Stimulated activated CD8-positive, alpha-beta memory T cell treated with anti-CD3 and anti-CD28 coated beads, Interleukin-15, amount 100 ng/mL, for 24 hours (primary cell): Measurements from ENCODE around the gene IAH1.

Experiments used
- DNase-seq: peaks from one replicate; pipeline ENCODE4 v3.0.0-alpha.2; 2020; ENCODE audit warnings: low read depth

Gene IAH1, protein sequence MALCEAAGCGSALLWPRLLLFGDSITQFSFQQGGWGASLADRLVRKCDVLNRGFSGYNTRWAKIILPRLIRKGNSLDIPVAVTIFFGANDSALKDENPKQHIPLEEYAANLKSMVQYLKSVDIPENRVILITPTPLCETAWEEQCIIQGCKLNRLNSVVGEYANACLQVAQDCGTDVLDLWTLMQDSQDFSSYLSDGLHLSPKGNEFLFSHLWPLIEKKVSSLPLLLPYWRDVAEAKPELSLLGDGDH

DNA sequence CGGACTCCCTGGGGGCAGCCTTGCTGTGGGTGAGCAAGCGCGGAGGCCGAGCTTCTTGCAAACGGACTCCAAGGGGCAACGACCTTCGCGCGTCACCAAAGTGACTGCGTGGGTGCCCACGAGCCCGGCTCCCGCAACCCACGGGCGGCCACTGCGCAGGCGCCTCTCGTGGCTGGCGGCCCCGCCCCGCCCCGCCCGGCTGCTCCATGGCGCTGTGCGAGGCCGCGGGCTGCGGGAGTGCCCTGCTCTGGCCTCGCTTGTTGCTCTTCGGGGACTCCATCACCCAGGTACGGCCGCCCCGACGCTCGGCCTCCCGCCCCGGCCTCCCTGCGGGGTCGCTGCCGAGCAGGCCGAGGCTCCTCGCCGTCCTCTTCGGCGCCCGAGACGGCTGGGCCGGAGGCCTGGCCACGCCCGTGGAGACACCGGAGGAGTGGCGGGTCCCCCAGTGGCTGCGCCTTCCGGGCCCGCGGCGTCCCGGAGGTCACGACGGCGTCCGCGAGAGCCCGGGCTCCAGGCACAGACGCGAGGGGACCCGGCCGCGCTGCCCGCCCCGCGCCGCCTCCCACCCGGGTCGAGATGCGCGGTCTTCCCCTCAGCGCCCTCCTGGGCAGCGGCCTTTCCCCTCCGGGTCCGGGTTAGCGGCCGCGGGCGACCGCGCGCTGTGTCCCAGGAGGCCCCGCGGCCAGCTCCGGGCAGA, at the start of gene IAH1:
TSS of gene IAH1 (plus strand) at position 191 of the 697 bp plus-strand sequence. CDS start at position 207, 16 bp downstream.
- DNase-seq = peak; percentile 45

DNA sequence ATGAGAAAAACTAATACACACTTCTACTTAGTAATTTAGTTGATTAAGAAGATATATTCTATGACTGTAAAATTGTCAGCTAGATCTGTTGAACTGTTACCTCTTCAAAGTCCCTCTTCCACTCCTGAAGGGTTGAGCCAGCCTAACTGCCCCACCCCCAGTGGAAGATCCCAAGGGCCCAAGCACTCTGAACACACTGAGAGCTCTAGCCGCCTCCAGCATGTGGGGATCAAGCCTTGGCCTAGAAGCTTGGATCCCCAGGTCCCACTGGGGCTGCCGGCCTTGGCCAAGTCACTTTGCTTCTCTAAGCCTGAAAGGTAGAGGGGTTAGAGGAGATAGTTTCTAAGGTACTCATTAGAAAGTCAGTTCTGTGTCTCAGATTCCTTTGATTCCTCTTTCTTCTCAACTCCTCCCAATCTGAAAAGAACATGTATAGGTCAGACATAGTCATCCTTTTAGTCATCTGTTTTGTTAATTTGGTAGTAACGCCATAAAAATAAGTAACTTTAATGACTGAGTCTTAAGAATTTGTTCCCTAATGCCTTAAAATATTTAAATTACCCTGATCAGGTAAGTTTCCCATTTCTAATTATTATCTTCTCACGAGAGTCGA, 45.3 kb upstream of the IAH1 start:
- no peak for DNase-seq

DNA sequence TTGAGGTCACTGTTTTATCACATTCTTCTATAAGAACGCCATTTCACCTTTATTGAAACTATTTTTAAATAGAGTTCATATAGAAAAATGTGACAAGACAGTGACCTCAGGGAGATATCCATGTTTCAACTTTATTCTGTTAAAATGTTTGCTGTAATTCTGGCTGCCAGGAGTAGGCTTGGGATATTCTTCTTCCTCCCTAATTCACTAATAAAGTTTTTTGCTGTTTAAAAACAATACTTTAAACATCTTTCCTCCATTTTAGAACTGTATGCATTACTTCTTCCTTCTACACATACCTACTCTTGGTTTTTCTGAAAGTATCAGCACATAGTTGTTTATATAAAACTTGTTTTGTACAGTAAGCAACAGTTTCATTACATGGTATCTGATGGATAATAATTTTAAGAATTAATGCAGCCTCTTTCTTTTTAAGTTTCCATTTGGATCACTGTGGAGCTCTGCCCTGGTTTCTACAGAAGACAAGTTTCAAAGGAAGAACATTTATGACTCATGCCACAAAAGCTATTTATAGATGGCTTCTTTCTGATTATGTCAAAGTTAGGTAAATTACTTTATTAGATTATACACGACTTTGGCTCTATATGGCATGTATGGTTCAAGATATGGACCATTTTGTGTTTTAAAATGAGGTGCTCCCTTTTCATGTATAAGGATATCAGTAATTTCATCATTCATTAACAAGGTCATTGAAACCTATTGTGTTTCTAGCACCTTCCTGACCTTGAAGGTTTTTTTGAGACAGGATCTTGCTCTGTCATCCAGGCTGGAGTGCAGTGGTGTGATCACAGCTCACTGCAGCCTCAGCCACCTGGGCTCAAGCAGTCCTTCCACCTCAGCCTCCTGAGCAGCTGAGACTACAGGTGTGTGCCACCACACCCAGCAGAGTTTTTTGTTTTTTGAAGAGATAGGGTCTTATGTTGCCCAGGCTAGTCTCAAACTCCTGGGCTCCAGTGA, 43.7 kb upstream of the IAH1 start:
- DNase-seq = no peak

DNA sequence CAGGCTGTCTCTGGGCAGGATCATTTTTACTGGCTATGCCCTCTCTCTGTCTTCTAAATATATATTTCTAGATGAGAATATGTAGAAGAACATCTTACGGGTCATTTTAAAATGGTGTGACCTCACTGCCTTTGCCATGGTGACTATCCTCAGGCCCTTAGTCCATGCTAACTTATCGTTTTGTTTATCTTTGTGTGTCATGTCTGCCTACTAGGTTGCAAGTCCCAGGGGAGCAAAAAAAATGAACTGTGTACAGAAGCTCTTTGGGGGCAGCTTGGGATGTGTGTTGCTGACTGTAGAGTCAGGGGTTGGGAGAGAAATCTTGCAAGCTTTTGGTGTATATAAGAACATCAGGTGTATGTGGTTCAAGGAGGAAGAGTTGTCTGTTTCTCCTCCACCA, 39.9 kb upstream of the IAH1 start:
- DNase-seq = no peak

DNA sequence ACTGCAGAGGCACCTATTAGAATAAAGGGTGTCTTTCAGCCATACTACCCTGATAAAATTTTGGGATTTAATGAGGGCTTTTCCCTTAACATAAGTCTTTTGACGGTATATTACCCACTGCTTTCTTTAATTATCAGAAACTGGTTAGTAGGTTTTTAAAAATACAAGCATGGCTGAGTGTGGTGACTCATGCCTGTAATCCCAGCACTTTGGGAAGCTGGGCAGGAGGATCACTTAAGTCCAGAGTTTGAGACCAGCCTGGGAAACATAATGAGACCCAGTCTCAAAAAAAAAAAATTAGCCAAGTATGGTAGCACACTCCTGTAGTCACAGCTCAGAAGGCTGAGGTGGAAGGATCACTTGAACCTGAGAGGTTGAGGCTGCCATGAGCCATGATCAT, 34.8 kb upstream of the IAH1 start:
- DNase-seq = no peak

DNA sequence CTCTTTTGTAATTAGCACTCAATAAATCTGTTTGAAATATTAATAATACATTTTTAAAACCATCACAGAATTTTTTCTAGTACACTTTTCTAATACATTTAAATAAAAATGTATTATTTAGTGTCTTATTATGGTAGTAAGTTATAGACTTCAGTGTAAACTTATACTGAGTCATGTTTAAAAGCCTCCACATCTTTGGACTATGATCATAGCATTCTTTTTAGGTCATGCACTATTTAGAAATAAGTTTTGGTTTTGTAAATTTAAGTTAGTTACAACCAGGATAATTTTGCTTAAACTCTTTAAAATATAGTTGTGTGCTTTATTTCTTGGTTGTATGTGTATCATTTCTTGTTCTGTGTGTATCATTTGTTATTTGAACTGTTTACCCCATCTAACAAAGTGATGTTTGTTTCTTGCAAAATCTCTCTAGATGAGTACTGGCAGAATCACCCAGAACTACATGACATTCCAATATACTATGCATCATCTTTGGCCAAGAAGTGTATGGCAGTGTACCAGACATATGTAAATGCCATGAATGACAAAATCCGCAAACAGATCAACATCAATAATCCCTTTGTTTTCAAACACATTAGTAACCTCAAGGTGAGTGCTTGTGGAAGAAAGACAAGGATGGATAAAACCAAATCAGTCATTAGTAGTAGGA, 34.2 kb upstream of the IAH1 start:
- no peak for DNase-seq

DNA sequence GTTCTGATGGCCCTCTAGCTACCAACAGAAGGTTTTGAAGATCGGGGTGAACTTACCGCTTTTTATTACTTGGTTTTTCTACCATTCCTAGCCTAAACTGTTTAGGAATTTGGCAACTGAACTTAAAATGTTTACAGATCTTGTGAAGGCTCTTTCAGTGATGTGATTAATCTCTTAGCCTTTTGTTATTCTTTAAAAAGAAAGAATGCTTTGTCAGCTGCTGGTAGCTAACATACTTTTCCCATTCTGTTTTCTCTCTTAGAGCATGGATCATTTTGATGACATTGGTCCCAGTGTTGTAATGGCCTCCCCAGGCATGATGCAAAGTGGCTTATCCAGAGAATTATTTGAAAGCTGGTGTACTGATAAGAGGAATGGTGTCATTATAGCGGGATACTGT, 32.8 kb upstream of the IAH1 start:
- no peak for DNase-seq

DNA sequence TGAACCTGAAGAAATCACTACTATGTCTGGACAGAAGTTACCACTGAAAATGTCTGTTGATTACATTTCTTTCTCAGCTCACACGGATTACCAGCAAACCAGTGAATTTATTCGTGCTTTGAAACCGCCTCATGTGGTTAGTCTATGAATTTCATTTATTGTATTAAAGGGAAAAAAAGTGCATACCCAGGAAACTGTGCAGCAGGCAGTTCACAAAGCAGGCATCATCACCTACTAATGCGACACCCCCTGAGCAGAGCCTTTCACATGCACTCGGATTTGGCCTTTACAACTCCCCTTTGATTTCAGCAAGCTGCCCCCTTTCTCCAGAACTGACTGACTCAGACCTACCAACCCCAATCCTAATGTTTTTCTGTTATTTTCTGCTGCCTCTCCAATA, 30.8 kb upstream of the IAH1 start:
- no peak for DNase-seq

DNA sequence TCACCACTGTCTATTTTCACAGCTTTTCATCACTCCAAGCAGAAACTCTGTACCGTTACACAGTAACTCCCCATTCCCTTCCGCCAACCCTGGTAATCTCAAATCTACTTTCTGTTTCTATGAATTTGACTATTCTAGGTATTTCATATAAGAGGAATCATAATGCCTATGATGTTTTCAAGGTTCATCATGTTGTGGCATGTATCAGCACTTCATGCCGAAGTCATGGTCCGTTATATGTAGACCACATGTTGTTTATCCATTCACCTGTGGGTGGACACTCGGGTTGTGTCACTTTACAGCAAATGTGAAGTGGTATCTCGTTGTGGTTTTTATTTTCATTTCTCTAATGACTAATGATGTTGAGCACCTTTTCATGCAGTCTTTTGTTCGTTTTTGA, 29.3 kb upstream of the IAH1 start:
- DNase-seq = no peak

DNA sequence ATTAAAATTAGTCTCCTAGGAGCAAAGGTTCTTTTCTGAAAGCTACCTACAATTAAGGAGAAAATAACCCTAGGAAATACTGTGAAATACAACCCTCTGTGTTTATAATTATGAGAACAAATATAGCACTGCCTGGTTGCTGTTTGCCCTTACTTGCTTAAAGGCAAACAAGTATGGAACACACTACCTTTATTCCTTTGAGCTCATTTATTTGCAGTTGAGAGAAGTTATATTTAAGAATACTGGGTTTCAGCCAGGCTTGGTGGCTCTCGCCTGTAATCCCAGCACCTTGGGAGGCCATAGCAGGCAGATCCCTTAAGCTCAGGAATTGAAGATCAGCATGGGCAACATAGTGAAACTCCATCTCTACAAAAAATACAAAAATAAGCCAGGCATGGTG, 23.1 kb upstream of the IAH1 start:
- DNase-seq = no peak

DNA sequence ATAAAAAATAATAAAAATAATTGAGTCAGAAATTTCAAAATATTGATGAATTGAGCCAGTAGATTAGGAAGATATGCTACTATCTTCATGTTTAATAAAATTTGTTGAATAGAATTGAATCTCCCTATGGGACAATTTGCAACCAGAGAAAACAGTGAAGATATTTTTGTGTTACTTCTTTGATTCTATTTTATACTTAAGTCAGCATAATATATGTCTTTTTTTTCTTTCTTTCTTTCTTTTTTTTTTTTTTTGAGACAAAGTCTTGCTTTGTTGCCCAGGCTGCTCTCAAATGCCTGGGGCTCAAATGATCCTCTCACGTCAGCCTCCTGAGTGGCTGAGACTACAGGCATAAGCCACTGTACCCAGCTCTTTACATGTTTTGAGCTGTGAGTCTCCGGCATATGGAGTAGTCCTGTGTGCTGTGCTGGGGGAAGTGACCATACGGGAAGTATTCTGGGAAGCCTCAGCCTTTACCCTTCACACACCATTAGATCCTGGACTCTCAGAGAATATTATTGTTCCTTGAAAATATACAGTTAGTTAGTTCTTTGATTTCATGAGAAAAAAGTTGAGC, 13.8 kb upstream of the IAH1 start:
- DNase-seq = no peak

DNA sequence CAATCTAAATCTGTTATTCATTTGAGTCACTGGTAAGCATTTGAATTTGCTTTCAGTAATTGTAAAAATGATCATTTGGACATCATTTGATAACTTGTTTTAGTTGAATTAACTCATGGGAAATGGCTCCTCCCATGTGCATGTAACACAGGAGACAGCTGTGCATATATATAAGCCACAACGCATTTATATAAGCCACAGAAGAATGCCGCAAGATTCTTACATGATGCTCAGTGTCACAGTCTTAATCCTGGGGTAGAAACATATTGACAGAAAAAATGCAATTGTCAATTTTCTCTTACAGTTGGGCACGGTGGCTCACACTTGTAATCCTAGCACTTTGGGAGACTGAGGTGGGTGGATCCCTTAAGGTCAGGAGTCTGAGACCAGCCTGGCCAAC, 13.3 kb upstream of the IAH1 start:
- DNase-seq = no peak

DNA sequence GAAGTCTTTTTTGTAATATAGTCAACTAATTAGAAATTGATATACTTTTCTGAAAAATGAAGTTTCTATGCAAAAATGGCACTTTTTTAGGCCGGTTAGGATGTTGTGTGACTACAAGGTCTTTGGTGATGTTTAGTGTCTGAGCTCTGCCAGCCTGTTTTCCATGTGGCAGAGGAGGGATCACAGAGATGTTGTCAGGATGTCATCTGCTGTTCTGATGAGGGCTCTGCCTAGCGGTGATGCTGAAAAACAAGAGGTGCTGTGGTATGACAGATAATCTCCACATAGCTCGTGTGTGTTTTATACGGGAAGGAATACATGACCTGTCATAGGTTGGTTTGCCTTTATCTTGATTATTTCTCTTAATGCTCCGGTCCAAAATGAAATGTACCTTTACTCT, 12.0 kb upstream of the IAH1 start:
- no peak for DNase-seq

DNA sequence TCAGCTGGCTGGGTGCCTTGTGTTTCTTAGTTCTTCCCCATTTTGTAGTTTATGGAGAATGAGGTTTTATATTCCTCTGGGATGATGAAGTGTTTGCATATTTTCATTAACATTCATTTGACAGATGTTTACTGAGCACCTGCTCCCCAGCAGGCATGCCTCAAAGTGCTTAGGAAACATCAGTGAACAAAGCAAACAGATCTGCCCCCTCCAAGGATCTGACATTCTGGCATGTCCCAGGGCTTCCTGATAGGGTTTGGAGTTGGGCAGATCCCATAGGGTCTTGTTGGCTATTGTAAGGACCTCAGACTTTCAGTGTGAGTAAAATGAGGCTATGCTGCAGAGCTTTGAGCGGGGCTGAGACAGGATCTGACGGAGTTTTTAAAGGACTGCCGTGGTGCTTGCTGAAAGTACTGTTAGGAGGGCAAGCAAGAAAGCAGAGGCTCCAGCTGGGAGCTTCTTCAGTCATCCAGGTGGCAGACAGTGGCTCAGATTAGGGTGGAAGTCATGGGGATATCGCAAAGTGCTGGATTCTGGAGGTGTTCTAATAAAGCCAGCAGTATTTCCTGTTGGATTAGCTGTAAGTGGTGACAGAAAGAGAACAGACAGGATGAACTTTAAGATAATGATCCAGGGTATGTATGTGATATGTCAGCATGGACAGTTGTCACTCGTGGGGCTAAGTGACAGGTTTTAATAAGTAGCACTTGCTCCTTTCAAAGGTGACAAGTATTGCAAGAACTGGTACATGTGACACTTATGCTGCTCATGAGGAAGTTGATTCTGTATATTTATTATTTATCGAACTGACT, 11.3 kb upstream of the IAH1 start:
- no peak for DNase-seq

DNA sequence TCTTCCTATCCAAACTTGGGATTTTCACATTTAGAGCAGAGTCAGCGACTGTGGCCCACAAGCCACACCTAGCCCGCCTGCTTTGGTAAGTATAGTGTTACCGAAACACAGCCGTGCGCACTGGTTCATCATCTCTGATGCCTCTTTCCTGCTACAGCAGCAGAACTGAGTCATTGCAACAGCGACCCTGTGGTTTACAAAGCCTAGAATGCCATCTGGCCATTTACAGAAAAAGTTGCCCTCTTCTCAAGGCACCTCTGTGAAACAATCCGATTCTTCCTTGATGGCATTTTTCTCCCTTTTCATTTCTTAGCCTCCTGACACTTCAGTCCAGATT, 10.7 kb upstream of the IAH1 start:
- DNase-seq = no peak

DNA sequence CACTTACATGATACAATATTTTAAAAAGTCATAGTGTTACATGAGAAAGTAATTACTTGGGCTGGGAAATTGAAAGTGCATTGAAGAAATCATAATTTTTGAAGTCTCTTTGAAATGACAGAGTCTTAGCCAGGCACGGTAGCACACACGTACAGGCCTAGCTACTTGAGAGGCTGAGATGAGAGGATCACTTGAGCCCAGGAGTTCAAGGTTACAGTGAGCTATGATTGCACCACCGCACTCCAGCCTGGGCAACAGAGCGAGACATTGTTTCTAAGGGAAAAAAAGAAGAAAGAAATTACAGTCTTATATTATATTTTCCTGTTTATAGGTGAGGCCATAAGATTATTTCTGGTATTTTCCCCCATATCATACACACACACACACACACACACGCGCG, 9.2 kb upstream of the IAH1 start:
- DNase-seq = no peak

DNA sequence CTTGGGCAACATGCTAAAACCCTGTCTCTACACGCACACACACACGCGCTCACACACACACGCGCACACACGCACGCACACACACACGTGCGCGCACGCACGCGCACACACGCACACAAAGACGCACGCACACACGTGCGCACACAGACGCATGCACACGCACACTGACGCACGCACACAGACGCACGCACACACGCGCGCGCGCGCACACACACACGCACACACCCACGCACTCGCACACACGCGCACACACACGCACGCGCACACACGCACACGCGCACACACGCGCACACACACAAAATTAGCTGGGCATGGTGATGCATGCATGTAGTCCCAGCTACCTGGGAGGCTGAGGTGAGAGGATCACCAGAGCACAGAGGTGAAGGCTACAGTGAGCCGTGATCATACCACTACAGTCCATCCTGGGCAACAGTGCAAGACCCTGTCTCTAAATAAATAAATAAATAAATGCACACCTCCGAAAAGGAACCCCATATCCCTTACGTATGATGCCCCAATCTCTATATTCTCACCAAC, 8.1 kb upstream of the IAH1 start:
- DNase-seq = no peak

DNA sequence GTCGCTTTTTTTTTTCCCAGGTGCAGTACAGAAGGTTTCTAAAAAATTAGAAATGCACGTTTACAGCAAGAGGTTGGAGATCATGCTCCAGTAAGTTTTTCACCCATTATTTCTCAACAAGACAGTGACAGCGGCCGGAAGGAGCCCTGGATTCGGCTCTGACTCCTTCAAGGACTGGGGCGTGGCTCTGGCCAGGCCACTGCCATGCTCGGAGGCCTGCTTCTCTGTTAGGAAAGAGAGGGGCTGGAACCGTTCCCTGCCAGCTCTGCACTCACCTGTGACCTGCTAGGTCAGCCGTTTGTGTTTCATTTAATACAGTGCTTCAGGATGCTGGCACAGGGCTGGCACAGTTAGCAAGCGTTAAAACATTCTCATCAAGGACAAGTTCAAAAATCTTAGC, 6.7 kb upstream of the IAH1 start:
- DNase-seq = no peak

DNA sequence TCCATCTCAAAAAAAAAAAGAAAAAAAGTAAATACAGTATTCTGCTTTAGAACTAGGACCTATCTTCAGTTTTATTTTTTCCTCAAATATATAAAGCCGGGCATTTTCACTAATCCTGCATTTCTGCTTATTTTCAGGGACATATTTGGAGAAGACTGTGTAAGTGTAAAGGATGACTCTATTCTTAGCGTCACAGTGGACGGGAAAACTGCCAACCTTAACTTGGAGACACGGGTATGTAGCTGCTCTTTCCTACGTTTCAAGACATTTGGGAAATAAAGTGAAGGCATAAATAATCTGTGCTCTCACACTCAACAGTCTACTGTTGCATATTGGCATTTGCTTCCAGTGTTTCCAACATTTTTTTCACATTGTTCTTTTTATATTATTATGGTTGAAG, 3.1 kb upstream of the IAH1 start:
- DNase-seq = no peak

DNA sequence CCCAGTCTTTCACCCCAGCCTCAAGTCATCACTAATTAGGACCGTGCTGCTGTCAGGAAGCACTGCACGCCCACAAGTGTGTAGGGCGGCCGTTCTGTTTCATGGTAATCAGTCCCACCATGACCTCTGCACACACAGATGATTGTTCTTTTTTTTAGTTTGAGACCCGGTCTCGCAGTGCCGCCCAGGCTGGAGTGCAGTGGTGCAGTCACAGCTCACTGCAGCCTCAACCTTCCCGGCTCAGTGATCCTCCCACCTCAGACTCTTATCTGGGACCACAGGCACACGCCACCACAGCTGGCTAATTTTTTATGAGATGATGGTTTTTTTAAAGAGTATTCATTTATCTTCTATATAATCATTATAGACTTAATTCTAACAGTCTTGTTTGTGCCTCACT, 1.8 kb upstream of the IAH1 start:
- no peak for DNase-seq
